NCI-H2227 (cell line): ENCODE measurements around the gene RASSF7.

Source experiments
- DNase-seq: peaks from one replicate; lab custom pipeline; 2025; ENCODE audit not compliant: unreplicated experiment; lab: John Stamatoyannopoulos, UW

The RASSF7 gene

DNA sequence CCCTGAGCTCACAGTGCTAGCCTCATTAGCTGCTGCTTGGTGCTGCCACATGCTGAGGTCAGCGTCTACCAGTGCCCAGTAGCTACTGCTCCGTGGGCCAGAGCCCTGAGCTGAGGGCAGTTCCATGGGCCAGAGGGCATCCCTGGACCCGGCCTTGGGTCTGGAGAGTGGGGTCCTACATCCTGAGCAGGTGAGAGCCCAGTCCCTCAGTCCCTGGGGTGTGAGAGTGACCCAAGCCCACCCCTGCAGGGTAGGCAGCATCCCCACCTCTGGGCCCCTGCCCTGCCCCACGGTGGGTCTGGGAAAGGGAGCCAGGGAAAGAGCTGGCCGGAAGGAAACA is 10.1 kb upstream of the RASSF7 start:
- no peak for DNase-seq

DNA sequence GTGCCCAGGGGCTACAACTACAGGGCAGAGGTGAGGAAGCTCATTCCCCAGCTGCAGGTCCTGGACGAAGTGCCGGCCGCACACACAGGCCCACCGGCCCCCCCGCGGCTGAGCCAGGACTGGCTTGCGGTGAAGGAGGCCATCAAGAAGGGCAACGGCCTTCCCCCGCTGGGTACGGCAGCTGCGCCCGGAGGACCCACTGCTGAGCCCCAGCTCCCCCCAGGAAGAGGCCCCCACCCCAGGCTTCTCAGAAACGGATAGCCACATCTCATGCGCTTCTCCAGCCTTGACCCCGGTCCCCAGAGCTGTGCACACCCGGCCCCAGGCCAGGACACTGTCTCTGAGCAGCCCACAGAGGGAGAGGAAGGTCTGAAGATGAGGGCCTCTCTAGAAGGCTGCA is 9.6 kb upstream of the RASSF7 start:
- no peak for DNase-seq

DNA sequence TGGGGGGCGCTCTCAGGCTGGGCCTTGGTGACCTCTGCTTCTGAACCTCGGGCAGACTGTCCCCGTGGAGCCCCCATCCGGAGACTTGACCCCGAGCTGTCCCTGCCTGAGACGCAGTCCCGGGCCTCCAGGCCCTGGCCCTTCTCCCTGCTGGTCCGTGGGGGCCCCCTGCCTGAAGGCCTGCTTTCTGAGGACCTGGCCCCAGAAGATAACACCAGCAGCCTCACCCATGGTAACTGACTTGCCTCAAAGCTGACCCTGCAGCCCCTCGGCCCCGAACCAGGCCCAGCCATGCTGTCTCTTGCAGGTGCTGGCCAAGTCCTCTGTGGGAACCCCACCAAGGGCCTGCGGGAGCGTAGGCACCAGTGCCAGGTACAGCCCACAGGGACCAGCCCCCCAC is 9.2 kb upstream of the RASSF7 start:
- no peak for DNase-seq

DNA sequence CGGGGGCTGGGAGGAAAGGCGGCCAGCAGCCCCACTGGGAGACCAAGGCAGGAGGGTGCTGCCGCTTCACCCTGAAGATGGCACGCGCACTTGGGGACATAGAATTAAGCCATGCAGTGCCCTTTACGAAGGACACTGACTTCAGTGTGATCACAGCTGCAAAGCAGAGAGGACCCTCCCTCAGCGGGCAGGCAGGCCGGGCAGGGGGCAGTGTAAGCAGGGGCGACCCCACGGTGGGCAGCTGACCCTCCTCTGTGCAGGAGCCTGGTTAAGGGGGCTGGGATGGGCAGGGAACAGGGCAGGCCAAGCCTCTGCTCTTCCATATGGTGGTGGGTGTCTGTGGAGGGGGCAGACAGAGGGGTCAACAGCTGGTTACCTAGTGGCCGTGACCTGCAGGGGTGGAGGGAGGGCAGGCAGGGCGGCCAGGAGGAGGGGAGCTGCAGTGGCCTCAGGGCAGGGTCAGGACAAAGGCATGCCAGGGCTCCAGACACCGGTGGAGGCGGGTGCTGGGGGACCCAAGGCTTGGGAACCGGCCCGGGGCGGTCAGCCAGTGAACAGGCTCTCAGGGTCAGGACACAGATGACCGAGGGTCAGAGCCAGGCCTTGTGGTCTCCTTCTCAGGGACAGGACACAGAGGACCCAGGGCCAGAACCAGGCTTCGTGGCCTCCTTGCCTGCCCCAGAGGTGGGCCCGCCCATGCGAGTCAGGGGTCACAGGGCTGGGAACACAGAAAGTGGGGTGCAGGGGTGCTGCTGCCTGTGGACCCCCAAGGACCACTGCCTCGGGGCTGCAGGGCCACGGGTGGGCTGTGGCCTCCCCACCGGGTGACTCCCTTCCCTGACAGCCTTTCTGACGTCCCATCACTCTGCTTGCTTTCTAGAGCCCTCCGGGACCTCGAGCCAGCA is 7.4 kb upstream of the RASSF7 start:
- no peak for DNase-seq

DNA sequence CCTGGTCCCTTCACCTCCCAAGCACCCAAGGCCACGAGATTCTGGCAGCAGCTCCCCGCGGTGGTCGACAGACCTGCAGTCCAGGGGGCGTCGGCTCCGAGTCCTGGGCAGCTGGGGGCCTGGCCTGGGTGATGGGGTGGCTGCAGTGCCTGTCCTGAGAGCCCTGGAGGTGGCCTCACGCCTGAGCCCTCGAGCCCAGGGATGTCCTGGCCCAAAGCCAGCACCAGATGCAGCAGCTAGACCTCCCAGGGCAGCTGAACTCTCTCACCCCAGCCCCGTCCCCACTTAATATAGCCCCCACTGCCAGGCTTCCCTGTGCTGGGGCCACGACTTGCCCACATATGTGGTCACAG is 6.8 kb upstream of the RASSF7 start:
- no peak for DNase-seq

DNA sequence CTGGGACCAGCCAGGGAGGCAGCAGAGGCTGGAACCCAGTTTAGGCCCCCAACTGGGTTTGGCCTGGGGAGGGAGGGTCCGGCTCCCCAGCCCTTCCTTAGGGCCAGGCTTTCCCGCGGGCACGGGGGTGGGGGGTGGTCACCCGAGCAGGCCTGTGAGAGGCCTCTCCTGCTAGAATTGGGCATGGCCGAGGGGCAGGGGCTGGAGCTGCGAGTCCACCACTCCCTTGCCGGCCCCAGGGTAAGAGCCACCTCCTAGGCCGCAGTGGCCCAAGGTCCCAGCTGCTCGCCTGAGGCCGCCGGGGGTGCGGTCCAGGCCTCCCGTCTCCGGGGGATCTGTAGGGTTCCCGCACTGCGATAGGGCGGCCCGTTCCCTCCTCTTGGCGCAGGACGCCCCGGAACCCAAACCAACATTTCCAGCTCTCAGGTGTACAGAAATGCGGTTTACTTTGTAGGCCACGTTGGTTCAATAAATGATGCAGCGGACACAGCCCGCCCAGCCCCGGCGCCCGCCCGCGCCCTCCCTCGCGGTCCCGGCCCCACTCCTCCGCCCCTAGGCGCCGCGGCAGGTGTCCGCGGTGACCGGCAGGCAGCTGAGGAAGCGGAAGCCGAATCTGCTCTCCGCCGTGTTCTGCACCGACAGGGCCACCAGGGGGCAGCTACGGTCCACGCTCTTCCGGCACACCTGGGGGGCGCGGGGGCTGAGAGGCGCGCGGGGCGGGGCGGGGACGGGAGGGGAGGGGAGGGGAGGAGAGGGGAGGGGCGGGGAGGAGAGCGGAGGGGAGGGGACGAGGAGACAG is 6.1 kb upstream of the RASSF7 start:
- peak; percentile 95 for DNase-seq

DNA sequence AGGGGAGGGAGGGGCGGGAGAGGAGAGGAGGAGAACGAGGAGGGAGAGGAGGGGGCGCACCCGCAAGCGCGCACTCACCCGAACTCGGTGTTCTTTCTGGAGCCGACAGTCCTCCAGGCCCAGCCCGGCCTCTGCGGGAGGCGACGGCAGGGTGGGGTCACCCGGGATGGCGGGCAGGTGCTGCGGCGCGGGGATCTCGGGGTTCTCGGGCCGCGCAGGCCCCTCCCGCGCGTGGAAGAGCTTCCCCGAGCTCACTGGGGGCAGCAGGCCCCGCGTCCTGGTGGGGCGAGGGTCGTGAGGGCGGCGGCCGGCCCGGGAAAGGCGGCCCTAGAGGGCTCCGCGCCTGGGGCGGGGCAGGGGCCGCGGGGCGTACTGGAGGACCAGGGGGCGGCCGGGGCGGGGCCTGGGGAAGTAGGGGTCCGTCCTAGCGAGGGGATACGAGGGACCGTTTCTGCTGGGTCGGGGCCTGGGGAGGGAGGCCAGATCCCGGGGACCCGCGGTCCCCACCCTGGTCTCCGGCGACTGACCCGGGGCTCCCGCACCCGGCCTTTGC is 5.5 kb upstream of the RASSF7 start:
- DNase-seq = peak; percentile 77

DNA sequence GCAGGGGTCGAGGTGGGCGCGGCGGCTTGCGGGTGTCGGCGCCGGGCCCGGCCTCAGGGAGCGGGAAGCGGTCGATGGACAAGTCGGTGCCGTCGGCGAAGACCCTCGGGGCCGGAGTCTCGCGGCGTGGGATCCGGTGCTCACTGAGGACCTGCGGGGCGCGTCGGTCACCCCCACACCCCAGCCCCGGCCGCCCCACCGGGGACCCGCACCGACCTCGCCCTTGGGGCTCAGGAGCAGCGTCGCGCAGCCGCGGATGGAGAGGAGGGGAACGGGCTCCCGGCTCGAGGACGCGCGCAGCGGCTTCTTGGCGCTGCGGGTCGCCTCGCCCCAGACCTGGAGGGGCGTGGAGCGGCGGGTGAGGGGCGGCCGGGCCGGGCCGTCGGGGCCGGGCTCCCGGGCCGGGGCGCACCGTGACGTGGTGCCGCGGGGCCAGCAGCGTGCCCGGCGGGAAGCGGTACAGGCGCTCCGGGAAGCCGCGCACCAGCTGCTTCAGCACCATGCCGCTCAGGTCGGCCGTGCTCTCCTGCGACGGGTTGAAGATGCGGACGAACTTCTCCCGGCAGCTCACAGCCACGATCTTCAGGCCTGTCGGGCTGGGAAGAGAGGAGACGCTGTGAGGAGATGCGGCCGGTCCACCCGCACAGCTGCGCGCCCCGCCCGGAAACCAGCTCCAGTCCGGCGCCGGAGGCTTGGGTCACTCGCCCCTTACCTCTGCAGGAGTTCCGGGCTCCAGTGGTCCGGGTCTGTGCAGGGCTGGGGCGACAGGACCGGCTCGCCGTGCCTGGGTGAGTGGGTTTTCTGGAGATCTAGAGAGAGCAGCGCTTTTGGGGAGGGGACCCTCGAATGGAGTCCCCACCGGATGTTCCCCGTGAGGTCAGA is 4.7 kb upstream of the RASSF7 start:
- DNase-seq = peak; percentile 68

DNA sequence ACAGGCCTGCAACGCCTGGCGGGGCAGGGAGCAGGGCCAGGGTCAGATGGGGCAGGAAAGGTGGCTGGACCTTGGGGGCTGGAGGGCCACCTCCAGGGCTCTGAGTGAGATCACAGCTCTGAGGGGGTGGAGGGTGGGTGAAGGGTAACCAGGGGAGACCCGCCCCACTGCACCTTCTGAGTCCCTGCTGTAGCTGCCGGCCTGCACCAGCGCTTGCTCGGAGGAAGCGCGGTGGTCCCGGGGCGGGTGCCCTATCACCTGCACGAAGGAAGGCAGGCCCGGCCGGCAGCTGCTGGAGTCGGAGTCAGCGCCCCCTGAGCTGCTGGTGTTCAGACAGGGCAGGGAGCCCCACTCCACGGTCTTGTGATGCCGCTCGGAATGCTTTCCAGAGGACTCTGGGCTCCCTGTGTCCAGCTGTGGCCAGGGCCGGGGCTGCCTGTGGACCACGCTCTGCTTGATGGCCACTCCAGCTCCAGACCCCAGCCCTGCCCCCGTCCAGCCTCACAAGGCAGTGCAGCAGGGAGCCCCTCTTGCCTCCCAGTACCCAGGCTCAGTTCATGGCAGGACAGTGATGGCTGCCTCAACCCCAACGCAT is 4.0 kb upstream of the RASSF7 start:
- DNase-seq = no peak

DNA sequence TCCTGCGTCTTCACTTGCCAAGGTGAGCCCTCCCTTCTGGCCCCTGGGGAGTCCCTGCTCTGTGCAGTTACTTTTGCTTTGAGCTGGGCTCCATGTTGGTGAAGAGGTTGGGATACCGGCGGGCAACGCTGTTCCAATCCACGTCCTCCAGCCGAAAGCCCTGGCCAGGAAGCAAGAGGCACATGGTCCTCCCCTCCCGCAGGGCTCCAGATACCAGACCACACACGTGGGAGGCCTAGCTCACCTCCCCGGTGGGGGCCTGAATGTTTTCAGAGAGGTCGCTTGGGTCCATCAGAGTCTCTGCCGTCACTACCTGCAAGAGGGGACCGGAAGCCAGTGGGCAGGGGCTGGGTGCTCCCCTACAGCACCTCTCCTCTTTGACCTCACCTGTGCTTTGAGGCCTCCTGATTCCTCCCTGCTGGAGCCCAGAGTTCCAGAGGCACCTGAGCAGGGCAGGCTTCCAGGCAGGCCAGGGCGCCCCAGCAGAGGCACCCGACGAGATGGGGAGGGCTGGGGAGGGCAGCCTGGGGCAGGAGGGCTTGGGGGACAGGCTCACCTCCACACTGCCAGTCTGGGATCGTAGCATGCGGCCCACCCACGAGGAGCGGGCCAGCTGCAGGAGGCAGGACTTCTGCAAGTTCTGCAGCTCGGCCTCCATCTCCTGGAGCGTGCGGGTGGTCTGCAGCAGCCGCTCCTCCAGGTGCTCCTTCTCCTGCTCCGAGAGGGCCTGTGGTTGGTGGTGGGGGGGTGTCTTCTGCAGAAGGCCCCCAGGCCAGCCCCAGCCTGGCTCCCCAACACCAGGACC is 3.2 kb upstream of the RASSF7 start:
- no peak for DNase-seq

DNA sequence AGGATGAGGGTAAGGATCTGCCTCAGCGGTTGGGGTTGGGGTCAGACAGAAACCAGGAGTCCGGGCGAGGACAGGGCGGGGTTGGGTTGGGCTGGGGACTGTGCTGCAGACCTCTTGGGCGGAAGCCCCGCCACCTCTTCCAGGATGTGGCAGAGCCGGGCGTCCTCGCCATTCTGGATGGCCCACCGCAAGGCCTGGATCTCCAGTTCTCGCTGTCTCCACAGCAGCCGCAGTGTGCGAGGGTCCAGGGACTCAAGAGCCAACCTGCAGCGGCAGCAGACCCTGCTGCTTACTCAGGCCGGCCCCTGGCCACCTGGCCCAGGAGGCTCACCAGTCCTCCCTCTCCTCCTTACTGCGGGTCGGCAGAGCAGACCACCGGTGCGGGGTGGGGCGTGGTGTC is 2.3 kb upstream of the RASSF7 start:
- no peak for DNase-seq

DNA sequence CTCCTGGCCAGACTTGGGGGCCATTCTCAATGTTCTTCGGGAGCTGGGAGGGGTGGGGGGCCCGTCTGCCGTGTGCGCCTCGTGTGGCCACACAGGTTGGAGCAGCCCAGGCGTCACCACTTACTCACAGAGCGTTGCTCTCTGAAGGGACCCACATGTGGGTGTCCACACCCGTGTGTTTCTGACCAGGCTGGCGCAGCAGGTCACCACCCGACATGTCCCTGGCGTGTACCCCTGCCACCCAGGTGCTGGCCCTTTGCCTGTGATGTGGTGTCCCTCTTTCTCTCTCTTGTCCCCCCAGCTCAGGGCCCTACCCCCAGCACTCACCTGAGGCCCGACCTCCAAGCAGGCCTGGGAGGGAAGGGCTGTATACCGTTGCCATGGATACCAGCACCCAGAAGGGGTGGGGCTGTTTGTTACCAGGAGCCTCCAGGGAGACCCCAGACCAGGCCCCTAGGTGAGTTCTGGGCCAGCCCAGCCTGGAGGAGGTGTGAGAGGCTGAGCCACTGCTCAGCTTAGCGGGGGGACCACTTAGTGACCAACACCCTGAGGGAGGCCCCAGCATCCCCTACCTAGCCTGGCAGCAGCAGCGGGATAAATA is 1.6 kb upstream of the RASSF7 start:
- no peak for DNase-seq

DNA sequence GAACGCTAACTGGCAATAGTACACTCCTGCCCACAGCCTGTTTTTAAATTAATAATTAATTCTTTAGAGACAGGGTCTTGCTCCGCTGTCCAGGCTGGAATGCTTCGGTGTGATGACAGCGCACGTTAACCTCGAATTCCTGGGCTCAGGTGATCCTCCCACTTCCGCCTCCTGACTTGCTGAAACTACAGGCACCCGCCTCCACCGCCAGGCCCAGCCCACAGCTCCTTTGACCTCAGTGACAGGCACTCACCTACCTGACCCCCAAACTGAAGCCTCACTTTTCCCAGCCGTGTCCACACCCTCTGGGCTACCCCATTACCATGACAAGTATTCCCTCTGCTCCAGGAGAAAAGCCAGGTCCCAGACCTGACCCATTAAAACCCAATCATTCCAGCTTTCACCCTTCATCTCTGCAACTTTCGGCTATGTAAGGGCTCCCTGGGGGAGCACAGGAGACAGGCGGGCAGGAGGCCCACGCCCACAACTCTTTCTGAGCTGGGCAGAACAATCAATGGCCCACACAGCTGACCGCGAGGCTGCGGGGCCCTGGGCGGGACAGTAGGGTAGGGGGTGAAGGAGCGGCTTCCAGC is 962 bp upstream of the RASSF7 start:
- DNase-seq = no peak

DNA sequence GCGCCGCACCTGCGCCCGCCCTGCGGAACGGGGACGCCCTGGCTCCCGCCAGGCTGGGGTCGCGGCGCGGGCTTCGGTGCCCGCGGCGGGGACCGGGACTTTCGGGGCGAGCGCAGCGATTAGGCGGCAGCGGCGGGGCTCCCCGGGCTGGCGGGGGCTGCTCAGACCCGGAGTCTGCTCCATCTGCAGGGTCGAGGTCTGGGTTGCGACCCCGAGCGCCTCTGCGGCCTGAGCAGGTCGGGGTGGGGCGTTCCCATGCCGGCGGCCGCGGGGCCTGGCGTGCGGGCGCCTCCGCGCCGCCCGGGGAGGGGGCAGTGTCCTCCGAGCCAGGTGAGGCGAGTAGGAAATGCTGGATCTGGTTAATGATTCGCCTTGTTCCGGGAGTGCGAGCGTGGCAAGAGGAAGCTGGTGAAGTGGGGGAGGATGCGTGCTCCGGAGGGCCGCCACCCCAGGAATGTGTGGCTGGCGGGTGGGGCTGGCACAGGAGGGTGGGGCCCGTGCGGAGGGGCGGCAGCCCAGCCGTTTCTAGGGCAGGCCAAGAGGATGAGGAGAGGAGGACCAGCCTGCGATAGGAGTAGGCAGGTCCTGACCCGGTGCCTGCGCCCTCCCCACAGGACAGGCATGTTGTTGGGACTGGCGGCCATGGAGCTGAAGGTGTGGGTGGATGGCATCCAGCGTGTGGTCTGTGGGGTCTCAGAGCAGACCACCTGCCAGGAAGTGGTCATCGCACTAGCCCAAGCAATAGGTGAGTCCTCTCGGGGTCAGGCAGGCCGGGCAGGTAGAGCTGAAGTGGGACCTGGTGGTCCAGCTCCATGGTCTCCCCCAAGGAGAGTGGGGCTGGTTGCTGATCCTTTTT is 606 bp downstream of the RASSF7 start:
- peak; percentile 45 for DNase-seq

DNA sequence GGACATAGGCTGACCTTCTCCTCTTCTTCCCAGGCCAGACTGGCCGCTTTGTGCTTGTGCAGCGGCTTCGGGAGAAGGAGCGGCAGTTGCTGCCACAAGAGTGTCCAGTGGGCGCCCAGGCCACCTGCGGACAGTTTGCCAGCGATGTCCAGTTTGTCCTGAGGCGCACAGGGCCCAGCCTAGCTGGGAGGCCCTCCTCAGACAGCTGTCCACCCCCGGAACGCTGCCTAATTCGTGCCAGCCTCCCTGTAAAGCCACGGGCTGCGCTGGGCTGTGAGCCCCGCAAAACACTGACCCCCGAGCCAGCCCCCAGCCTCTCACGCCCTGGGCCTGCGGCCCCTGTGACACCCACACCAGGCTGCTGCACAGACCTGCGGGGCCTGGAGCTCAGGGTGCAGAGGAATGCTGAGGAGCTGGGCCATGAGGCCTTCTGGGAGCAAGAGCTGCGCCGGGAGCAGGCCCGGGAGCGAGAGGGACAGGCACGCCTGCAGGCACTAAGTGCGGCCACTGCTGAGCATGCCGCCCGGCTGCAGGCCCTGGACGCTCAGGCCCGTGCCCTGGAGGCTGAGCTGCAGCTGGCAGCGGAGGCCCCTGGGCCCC is 1.4 kb downstream of the RASSF7 start:
- DNase-seq = no peak

DNA sequence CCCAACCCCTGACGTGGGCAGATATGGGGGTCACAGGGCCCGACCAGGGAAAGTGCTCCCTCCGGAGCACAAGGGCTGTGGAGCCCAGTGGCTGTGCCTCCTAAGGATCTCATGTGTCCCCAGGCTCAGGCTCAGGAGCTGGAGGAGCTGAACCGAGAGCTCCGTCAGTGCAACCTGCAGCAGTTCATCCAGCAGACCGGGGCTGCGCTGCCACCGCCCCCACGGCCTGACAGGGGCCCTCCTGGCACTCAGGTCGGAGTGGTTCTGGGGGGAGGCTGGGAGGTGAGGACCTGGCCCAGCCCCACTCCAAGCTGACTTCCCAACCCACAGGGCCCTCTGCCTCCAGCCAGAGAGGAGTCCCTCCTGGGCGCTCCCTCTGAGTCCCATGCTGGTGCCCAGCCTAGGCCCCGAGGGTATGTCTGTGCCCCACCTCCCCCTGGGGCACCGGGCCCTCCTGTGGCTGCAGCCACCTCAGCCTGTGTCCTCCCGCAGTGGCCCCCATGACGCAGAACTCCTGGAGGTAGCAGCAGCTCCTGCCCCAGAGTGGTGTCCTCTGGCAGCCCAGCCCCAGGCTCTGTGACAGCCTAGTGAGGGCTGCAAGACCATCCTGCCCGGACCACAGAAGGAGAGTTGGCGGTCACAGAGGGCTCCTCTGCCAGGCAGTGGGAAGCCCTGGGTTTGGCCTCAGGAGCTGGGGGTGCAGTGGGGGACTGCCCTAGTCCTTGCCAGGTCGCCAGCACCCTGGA is 2.5 kb downstream of the RASSF7 start:
- no peak for DNase-seq
